HFF-Myc (cell line): Measurements from ENCODE around the gene KIAA0753.
A peak's percentile ranks its signal among the peaks of the same experiment; 100 is the strongest.
"Not testable (repeated sequence)": the region's sequence is repeated elsewhere in the genome, so short reads cannot be mapped to it uniquely, and the experiment has no call there.

Source experiments
- DNase-seq: peaks from one replicate; pipeline ENCODE4 v3.0.0-alpha.2; 2011; ENCODE audit warnings: low read depth; ENCODE audit errors: extremely low read depth
- H3K4me3 ChIP-seq: replicated peaks from 2 replicates; pipeline ENCODE4 v1.5.1; 2011; ENCODE audit warnings: low read depth, mild to moderate bottlenecking, control low read depth, low read length
- CTCF ChIP-seq: IDR thresholded peaks from 2 replicates; pipeline ENCODE4 v1.5.1; 2012; ENCODE audit warnings: mild to moderate bottlenecking, low read depth, low read length, control low read depth; ENCODE audit errors: missing control alignments

The KIAA0753 gene

GRCh38 chr17:6666077-6666521, 25.6 kb upstream of the KIAA0753 start:
- DNase-seq: peak; percentile 49

GRCh38 chr17:6663200-6663599, 22.7 kb upstream of the KIAA0753 start:
- not testable (repeated sequence) for DNase-seq, H3K4me3 ChIP-seq

More at GRCh38 chr17:6666077-6666521, 25.6 kb upstream of the KIAA0753 start:
- TF ChIP-seq CTCF: peak; percentile 94
- H3K4me3 ChIP-seq: no peak overlapping the region

GRCh38 chr17:6661464-6661848, 20.9 kb upstream of the KIAA0753 start:
- no peak for DNase-seq
- no peak overlapping the region for H3K4me3 ChIP-seq
- no peak for TF ChIP-seq CTCF

- TF ChIP-seq CTCF: no peak
- DNase-seq: no peak
- H3K4me3 ChIP-seq: no peak overlapping the region
Observed at GRCh38 chr17:6660805-6661463, 20.4 kb upstream of the KIAA0753 start.

GRCh38 chr17:6660101-6660500, 19.6 kb upstream of the KIAA0753 start:
- no peak for DNase-seq
- no peak for TF ChIP-seq CTCF
- H3K4me3 ChIP-seq: no peak overlapping the region

- H3K4me3 ChIP-seq, DNase-seq: not testable (repeated sequence)
Observed at GRCh38 chr17:6658411-6658810, 17.9 kb upstream of the KIAA0753 start.

GRCh38 chr17:6657633-6658287, 17.2 kb upstream of the KIAA0753 start:
- TF ChIP-seq CTCF: no peak
- no peak for DNase-seq
- no peak overlapping the region for H3K4me3 ChIP-seq

GRCh38 chr17:6656797-6657632, 16.5 kb upstream of the KIAA0753 start:
- not testable (repeated sequence) for DNase-seq

GRCh38 chr17:6655732-6656361, 15.3 kb upstream of the KIAA0753 start:
- not testable (repeated sequence) for DNase-seq, H3K4me3 ChIP-seq

More at GRCh38 chr17:6656797-6657632, 16.5 kb upstream of the KIAA0753 start:
- H3K4me3 ChIP-seq: not testable (repeated sequence)
